LNCaP clone FGC (cell line): Measurements from ENCODE around the gene PRKCE.

Experiments used
- DNase-seq: peaks from one replicate; pipeline ENCODE4 v3.0.0-alpha.2; 2011; ENCODE audit warnings: low read depth
- H3K4me3 ChIP-seq: 2 replicates; pipeline ENCODE4 v1.5.1; 2011; ENCODE audit warnings: mild to moderate bottlenecking, low read depth, low read length, control low read depth
- TF ChIP-seq, protein P1 (sequence below): IDR thresholded peaks from 2 replicates; pipeline ENCODE4 v1.5.1; 2012; ENCODE audit warnings: mild to moderate bottlenecking; ENCODE audit not compliant: control insufficient read depth, insufficient read depth; ENCODE audit errors: extremely low read depth

Gene PRKCE

DNA sequence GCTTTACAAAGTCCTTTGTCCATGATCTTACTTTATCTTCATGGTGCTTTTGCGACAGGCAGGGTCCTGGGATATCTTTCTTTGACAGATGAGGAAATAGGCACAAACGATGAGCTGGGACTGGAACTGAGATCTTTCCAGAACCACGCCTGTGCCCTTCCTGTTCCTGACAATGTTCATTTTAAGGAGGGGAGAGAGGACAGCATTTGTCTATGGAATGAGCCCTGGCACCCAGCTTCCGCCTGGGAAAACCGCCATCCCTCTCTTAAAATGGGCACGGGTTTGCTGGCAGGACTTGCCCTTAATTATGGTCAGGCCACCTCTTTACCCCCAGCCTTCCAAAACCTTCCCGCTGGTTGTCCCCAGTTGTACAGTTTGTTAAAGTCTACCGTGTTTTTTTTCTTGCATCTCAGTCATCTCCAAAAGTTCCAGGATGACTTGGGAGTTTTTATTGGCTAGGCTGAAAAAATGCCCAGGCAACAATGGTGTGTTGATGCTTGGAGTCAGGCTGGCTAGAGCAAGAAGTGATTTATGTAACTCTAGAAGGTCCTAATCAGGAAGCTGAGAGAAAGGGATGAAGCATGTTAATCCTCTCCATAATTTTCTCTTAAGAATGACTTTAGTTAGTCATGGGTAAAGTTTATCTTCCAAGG lies 380.8 kb downstream of the PRKCE start:
- TF ChIP-seq, protein P1, sequence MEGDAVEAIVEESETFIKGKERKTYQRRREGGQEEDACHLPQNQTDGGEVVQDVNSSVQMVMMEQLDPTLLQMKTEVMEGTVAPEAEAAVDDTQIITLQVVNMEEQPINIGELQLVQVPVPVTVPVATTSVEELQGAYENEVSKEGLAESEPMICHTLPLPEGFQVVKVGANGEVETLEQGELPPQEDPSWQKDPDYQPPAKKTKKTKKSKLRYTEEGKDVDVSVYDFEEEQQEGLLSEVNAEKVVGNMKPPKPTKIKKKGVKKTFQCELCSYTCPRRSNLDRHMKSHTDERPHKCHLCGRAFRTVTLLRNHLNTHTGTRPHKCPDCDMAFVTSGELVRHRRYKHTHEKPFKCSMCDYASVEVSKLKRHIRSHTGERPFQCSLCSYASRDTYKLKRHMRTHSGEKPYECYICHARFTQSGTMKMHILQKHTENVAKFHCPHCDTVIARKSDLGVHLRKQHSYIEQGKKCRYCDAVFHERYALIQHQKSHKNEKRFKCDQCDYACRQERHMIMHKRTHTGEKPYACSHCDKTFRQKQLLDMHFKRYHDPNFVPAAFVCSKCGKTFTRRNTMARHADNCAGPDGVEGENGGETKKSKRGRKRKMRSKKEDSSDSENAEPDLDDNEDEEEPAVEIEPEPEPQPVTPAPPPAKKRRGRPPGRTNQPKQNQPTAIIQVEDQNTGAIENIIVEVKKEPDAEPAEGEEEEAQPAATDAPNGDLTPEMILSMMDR = no peak

DNA sequence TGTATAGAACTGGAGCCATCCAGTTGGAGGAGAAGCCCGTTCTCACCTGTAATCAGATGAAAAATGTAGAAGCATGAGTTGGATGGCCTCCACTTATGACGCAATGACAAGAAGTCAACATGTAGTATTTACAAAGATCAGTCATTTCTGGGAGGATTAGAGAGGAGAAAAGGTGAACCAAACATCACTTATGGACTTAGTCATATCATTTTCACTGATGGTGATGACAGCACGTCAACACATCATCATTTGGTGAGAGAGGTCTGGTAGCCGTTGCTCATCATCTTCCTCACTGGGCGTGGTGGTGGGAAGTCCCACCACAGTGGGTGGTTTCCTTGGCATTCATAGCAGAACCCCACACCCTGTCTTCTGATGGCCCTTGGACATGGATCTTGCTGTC lies 381.5 kb downstream of the PRKCE start:
- no peak for DNase-seq
- H3K4me3 ChIP-seq = no peak overlapping the region
- TF ChIP-seq, protein P1 = no peak

More for the DNA sequence above, 380.8 kb downstream of the PRKCE start:
- DNase-seq = no peak
- H3K4me3 ChIP-seq = no peak overlapping the region

DNA sequence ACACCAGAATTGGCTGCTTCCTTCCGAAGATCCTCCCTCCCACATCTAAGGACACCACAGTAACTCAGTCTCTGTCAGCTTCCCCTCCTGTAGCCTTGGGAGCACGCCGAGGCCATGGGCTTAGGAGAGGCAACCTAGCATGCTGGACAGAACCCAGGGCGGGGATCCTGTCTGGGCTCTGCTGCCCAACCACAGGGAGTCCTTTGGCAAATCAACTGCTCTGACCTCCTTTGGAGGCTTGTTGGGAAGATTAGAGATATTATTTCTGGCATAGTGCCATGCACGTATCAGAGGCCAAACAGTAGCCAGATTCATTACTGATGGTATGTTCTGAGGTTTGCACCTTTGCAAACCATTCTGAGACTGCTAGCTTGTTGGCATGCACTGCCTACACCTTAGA lies 383.1 kb downstream of the PRKCE start:
- no peak for DNase-seq
- TF ChIP-seq, protein P1 = no peak
- no peak overlapping the region for H3K4me3 ChIP-seq

DNA sequence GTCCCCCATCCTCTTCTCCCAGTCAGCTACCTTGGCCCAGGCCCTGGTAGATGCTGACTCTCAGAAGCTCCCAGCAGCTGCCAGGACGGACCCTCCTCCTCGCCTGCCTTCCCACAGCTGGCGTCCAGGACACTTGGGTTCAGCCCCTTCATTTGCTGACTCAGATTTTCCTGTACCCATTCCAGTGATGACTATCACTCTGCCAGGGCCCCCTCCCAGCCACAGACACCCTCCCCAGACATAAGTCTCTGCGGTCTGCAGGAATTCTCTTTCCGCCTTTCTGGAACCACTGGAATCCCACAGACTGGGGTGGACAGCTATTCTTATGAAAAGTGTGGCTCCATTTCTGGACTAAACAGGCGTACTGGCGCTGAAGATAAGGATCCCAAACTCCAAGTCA lies 385.5 kb downstream of the PRKCE start:
- DNase-seq = no peak
- TF ChIP-seq, protein P1 = no peak

DNA sequence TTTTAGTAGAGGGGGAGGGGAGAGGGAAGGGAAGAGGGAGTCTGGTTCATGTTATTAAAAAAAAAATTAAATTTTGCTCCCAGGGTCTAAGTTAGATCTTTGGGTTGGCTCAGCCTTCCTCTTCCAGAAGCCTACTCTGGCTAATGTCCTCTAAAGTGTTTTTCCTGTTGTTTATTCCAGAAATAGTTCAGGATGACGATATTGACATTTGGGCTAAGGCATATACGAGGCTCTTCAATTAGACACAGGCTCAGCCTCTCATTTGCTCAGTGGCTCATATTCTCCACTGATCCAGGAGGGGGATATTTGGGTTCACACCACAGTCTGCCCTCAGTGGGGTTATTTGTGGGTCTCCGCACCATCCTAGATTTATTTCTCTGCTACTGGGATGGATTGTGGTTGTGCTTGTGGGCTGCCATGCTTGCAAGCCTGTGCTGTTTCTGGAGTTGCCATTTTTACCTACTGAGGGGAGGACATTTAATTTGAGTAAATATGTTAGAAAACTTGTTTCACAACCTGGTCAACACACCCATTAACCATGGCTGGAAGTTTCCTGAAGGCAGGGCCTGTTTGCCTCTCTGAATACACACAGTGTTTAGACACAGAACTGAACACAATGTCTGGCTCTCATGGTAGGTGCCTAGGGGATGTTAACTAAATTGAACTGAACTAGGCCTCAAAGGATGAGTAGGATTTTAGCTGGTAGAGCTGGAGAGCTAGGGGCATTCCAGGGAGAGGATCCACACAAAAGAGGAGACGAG lies 388.2 kb downstream of the PRKCE start:
- TF ChIP-seq, protein P1 = no peak
- no peak overlapping the region for H3K4me3 ChIP-seq
- no peak for DNase-seq

More for the DNA sequence above, 385.5 kb downstream of the PRKCE start:
- H3K4me3 ChIP-seq = no peak overlapping the region

DNA sequence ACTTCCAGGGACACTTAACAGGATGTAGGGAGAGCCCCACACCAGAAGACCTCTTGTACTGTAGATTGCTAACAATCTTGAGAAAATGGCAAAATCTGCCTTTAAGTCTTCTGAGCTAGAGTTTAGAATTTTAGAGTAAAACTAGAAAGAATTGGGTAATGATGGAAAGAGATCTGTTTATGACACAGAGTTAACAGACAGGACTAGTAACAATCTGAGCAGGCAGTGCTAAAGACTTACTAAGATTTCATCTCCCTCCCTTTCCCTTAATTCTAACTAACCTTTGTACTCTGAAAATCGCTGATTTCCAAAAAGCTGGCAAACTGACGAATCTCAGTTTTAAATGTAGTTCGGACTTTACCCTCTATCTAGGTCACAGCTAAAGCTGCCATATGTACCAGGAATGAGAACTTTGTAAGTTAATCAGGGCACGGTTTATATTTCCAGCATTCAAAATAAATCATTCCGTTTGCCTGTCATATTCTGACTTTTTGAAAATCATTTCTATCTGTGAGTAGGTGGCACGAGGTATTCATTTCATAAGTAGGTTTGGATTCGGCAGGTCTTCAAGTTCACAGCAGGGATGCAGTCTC lies 389.2 kb downstream of the PRKCE start:
- TF ChIP-seq, protein P1 = no peak
- no peak overlapping the region for H3K4me3 ChIP-seq
- no peak for DNase-seq

DNA sequence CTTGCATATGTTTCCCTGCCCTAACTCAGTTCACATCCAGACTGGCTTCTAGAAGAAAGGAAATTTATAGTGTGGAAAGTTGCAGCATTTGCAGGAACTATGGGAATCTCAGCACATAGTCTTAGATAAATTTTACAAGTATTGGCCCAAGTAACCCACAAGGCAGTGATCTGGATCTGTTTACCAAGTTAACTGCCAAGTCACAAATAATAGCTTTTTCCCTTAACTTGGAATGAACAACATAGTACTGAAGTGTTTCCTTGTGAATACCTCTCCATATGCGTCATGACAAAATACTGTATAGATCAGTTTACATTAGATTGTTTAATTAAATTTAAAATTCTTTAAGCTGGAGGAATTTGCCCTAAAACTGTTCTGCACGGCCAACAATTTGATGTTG lies 390.0 kb downstream of the PRKCE start:
- TF ChIP-seq, protein P1 = no peak
- peak overlapping the region; percentile 19; the same call in 1 of the 2 replicates for H3K4me3 ChIP-seq
- peak; percentile 79 for DNase-seq
